Dendritic cell treated with granulocyte-macrophage colony-stimulating factor and Interleukin-4, amounts not matched to agents 40 ng/mL and 50 ng/mL, for 4 days (primary cell): Measurements from ENCODE around the gene ANAPC5.
A peak's percentile ranks its signal among the peaks of the same experiment; 100 is the strongest.

ENCODE experiments used
- H3K27ac Mint-ChIP-seq: one replicate; pipeline ENCODE4 v1.8.0; 2022; ENCODE audit warnings: mild to moderate bottlenecking, mixed read lengths
- H3K27me3 Mint-ChIP-seq: one replicate; pipeline ENCODE4 v1.8.0; 2022; ENCODE audit warnings: mild to moderate bottlenecking, mixed read lengths
- H3K36me3 Mint-ChIP-seq: one replicate; pipeline ENCODE4 v1.8.0; 2022; ENCODE audit warnings: low read depth, mixed read lengths
- H3K4me1 Mint-ChIP-seq: one replicate; pipeline ENCODE4 v1.8.0; 2022; ENCODE audit warnings: low read depth, mixed read lengths
- H3K4me3 Mint-ChIP-seq: one replicate; pipeline ENCODE4 v1.8.0; 2022; ENCODE audit warnings: mild to moderate bottlenecking, moderate library complexity, mixed read lengths
- H3K9me3 Mint-ChIP-seq: one replicate; pipeline ENCODE4 v1.8.0; 2022; ENCODE audit warnings: mixed read lengths
- intact Hi-C: fragments of 100-400 bp; cut with micrococcal nuclease; formaldehyde crosslinking; loops from one replicate; pipeline ENCODE4 v1.15.0; 2022

ANAPC5 gene

DNA sequence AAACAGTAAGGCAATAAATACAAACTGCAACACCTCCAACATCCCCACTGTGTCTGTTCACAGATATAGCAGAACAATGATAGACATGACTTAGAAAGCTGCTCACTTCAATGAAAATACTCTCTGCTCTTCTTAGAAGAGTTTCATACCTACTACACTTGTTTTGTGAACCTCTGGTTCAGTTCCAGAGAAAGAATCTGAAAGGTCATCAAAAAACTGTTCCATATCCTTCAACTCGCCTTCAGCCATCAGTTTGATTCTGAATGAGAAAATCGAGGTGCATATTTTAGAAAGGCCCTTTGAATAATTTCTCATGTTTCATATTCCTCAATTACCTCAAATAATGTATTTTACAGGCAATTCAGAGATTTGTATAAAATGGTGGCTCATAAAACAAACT lies 5.5 kb downstream of the ANAPC5 start:
- H3K36me3 Mint-ChIP-seq = peaks cover 59% of the 10 kb centered on the region
- H3K27ac Mint-ChIP-seq = no peak overlapping the region
- H3K4me3 Mint-ChIP-seq = no peak overlapping the region
- no peaks in the 10 kb centered on the region for H3K27me3 Mint-ChIP-seq
- intact Hi-C loops = no loop called here
- peaks cover 17% of the 10 kb centered on the region for H3K4me1 Mint-ChIP-seq
- no peaks in the 10 kb centered on the region for H3K9me3 Mint-ChIP-seq

DNA sequence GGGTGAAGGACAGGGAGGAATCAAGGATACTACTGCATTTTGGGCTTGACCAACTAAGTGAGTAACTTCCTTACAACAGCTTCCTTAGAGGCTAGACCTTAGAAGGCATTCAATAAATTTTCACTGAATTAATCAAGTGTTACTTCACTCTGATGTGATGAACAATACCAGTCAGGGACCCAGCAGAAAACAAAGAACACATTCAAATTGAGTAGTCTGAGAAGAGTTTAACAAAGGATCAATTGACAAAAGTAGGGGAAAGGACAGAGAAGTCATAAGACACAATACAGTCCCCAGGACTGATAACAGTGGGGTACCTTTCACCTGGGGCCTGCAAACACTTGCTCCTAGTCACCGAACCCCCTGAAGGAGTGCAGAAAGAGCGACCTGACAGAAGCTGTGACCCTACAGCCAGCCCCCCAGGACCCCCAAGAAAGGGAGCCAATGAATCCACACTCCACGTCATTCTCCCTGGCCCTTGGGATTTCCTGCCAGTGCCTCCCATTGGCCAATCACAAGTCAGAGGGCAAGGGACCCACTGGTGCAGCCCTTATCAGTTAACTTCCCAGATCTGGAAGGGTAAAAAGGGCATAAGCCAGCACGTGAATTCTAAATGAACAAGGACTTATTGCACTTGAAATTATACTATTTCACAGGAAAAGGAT lies 6.9 kb downstream of the ANAPC5 start:
- intact Hi-C loops = no loop called here
- Mint-ChIP-seq H3K4me3 (no peak overlapping the region), H3K27me3 (no peaks in the 10 kb centered on the region), H3K27ac (no peak overlapping the region), H3K4me1 (peaks cover 11% of the 10 kb centered on the region), H3K36me3 (peaks cover 72% of the 10 kb centered on the region), H3K9me3 (no peaks in the 10 kb centered on the region)

DNA sequence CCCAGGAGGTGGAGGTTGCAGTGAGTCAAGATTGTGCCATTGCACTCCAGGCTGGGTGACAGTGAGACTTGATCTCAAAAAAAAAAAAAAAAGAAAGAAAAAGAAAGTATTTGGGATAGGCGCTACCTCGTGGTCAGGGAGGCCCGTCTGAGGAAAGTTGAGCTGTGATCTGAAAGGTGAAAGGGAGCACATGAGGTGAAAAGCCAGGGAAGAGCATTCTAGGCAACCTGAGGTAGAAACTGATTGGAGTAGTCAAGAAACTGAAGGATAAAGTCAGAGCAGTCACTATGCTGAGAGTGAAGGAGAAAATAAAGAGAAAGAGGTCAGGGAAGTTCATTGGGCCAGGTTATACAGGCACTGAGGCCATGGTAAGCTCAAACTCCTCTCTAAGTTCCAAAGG lies 7.7 kb downstream of the ANAPC5 start:
- Mint-ChIP-seq H3K27me3 (no peaks in the 10 kb centered on the region), H3K4me1 (peaks cover 9% of the 10 kb centered on the region), H3K4me3 (no peak overlapping the region), H3K9me3 (no peaks in the 10 kb centered on the region), H3K36me3 (peaks cover 80% of the 10 kb centered on the region), H3K27ac (peak overlapping the region; percentile 13)
- intact Hi-C loops = no loop called here

DNA sequence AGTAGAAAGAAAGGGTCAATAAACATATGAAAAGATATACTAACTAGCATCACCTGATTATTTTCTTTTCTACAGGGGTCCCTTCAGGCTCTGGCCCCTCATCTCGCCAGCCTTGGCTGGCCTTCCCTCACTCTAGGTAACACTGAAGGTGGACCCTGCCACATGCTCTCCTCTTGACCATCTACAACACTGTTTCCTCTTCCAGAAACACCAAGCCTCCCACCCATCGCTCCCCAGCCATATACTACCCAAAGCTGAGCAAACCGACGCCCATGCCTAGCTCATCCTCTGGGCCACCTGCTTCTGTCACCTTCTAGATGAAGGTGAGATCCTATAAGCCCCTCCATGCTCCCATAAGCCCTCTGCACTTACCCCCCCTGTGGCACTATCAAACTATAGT lies 14.8 kb downstream of the ANAPC5 start:
- Mint-ChIP-seq H3K27me3 (no peaks in the 10 kb centered on the region), H3K4me1 (peaks cover 5% of the 10 kb centered on the region), H3K27ac (peak overlapping the region; percentile 49), H3K36me3 (peaks cover 75% of the 10 kb centered on the region), H3K4me3 (no peak overlapping the region), H3K9me3 (no peaks in the 10 kb centered on the region)
- intact Hi-C loops = no loop called here

DNA sequence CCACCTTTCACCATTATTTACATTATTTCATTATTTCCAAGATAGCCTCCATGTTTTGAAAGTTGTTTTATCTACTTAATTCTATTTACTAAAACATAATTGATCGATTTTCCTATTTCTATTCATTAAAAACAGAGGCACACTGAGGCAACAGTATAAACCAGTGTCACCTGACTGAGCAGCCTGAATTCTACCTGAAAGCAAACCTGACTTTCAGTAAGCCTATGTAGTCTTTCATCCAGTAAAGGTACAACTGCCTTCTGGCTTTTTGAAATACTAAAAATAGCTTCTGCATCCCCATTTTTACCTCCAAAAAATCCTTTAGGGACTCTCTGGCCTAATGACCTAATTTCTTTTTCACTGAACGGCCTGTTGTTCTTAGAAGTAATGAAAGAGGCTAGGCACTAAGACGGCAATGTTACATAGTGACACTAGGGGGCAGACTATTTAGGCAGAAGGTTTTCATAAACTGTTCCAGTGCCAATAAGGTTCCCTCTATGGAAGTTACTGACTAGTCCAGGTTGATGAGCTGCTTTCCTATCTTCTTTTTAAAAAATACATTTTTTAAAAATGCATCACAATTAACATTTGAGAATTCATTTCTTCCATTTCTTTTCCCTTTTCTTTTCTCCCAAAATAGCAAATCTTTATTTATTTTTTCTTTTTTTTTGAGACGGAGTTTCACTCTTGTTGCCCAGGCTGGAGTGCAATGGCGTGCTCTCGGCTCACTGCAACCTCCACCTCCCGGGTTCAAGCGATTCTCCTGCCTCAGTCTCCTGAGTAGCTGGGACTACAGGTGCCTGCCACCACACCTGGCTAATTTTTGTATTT lies 17.5 kb downstream of the ANAPC5 start:
- peaks cover 5% of the 10 kb centered on the region for H3K4me1 Mint-ChIP-seq
- H3K4me3 Mint-ChIP-seq = no peak overlapping the region
- H3K27ac Mint-ChIP-seq = no peak overlapping the region
- H3K27me3 Mint-ChIP-seq = no peaks in the 10 kb centered on the region
- intact Hi-C loops = loop anchor here (1.0 kb wide), 1 partner anchor 109 kb away; no protein-coding TSS in a partner anchor
- peaks cover 75% of the 10 kb centered on the region for H3K36me3 Mint-ChIP-seq
- no peaks in the 10 kb centered on the region for H3K9me3 Mint-ChIP-seq

DNA sequence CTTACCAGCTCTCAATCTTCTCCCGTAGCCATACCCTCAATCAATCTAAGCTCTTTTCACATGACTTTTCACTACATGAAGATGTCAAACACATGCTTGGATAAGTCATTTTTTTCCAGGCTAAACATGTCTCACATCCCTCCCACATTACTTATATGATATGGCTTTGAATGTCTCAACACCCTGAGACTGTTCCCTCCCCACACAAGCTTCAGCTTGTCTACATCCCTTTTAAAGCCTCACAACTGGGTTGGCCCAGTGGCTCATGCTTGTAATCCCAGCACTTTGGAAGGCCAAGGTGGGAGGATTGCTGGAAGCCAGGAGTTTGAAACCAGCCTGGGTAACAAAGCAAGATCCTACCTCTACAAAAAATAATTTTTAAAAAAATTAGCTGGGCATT lies 18.5 kb downstream of the ANAPC5 start:
- H3K27me3 Mint-ChIP-seq = no peaks in the 10 kb centered on the region
- H3K9me3 Mint-ChIP-seq = no peaks in the 10 kb centered on the region
- no peak overlapping the region for H3K27ac Mint-ChIP-seq
- peaks cover 5% of the 10 kb centered on the region for H3K4me1 Mint-ChIP-seq
- intact Hi-C loops = loop anchor here (1.0 kb wide), 1 partner anchor 110 kb away; no protein-coding TSS in a partner anchor
- no peak overlapping the region for H3K4me3 Mint-ChIP-seq
- peaks cover 76% of the 10 kb centered on the region for H3K36me3 Mint-ChIP-seq

DNA sequence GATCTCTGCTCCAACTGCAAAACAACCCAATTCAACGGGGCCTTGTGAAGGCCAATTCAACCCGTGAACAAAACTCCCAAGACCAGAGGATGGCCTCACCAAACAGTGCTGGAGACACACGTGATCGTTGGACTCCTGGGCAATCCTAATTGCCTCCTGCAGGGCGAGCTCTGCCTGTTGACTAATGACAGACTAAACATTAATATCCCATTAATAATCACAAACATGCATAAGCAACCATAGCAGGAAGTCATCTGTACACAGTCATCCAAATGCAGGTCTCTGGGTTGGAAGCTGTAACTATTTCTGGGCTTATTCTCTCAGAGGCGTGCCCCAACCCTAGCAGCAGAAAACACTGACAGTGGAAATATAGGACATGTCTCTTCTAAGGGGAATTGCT lies 21.0 kb downstream of the ANAPC5 start:
- Mint-ChIP-seq H3K27me3 (no peaks in the 10 kb centered on the region), H3K27ac (no peak overlapping the region), H3K36me3 (peaks cover 86% of the 10 kb centered on the region), H3K4me3 (no peak overlapping the region), H3K4me1 (peaks cover 8% of the 10 kb centered on the region), H3K9me3 (no peaks in the 10 kb centered on the region)
- intact Hi-C loops = no loop called here

DNA sequence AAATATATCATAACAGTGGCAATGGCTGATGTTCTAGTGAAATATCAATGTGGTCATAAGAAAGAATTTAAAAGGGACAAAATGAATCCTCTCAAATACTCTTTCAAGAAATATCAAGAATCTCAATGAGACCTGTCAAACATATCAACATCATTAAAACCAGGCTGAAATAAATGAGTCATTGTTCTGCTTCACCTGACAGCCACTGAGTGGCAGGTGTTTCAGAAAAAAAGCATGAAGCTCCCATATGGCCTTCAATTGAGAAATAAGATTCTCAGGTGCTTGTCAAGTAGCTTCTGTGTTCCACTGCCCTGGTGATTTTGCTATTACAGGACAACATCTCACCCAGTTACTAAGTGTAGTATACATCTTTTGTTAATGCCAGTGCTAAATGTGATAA lies 21.5 kb downstream of the ANAPC5 start:
- Mint-ChIP-seq H3K4me1 (peaks cover 13% of the 10 kb centered on the region), H3K27me3 (no peaks in the 10 kb centered on the region), H3K36me3 (peaks cover 91% of the 10 kb centered on the region), H3K27ac (no peak overlapping the region), H3K9me3 (no peaks in the 10 kb centered on the region), H3K4me3 (no peak overlapping the region)
- intact Hi-C loops = no loop called here

DNA sequence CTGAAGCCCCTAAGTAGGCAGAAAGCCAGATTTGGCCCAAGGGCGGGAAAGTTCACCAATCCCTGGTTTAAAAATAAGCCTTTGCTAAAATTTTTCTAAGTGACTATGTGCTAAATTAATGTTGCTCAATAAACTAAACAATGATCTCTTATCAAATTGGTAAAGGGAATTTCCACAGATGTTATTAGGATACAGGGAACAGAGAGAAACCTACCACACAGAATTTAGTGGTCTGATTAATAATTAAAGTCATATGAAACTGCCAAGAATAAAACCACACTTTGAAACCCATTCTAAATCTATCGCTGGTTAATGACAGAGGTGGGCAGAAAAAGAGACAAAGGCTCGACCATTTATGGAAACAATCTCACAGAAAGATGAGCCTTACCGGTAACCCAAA lies 22.0 kb downstream of the ANAPC5 start:
- no peak overlapping the region for H3K27ac Mint-ChIP-seq
- H3K9me3 Mint-ChIP-seq = no peaks in the 10 kb centered on the region
- H3K36me3 Mint-ChIP-seq = peaks cover 90% of the 10 kb centered on the region
- peaks cover 16% of the 10 kb centered on the region for H3K4me1 Mint-ChIP-seq
- H3K4me3 Mint-ChIP-seq = no peak overlapping the region
- intact Hi-C loops = no loop called here
- no peaks in the 10 kb centered on the region for H3K27me3 Mint-ChIP-seq

DNA sequence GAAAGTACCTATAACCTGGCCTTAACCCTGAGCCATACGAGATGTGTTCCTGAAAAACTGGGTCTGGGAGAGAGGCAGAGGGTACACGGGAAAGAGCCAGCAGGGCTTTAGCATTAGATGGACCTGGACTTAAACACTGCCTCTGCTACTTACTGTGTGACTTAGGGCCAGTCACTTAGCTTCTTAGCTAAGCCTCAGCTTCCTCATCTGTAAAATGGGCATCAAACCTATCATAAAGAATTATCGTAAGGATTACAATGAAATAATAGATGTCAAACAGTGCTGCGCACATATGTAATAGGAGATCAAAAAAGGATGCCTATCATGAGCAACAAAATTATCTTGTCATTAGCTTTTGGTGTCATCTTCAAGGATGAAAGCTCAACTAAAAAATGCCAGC lies 23.6 kb downstream of the ANAPC5 start:
- Mint-ChIP-seq H3K36me3 (peaks cover 94% of the 10 kb centered on the region), H3K4me1 (peaks cover 16% of the 10 kb centered on the region), H3K27ac (no peak overlapping the region), H3K4me3 (no peak overlapping the region), H3K9me3 (no peaks in the 10 kb centered on the region), H3K27me3 (no peaks in the 10 kb centered on the region)
- intact Hi-C loops = no loop called here

DNA sequence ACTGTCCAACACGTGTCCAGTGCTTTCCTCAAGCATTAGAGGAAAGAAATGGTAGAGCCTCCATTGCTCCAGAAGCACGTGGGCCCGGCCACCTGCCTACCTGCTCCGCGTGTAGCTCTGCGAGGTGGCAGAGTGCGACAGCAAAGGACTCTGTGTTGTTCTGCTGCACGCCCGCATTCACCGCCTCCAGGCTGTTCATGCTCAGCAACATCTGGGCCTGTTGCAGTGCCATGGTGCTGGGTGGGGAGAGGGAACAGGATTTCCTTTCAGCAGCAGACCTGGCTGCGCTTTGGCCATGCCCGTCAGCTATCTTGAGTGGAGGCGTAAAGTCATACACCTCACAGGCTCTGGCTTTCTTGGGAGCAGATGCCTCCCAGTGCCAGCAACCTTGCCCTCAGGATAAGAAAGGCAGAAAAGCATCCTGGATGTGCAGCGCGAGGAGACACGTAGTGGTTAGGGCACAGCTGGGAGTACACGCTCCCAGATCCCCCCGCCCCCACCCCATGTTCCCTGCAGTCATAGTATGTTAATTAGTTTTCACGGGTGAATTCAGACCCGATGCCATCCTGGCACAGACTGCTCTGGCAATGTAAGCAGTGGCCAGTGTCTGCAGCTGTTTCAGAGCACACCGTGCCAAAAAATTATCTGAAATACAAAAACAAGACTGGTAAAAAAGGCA lies 25.1 kb downstream of the ANAPC5 start:
- Mint-ChIP-seq H3K27ac (no peak overlapping the region), H3K36me3 (peaks cover 97% of the 10 kb centered on the region)
- intact Hi-C loops = no loop called here

DNA sequence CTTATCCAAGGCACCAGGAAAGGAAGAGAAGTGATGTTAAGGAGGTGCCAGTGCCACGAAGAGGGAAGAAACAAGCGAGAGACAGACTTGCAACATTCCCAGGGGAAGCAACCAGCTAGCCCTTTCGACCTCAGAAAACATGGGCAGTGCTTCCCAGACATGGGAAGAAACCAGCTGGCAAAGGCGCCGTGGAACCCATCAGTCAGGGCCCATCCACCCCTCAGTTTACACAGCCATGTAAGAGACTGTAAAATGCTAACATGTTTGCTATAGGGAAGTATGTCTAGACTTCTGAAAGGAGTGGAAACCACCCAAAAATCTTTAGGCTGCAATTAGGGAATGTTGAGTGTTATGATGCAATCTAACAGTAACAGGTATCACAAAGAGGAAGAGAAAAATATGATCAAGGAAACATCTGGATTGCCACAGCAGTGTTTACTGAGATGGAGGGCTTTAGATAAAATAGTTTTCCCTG lies 26.3 kb downstream of the ANAPC5 start:
- intact Hi-C loops = no loop called here
- Mint-ChIP-seq H3K27ac (no peak overlapping the region), H3K27me3 (no peaks in the 10 kb centered on the region), H3K4me1 (peaks cover 16% of the 10 kb centered on the region), H3K4me3 (no peak overlapping the region), H3K36me3 (peaks cover 95% of the 10 kb centered on the region), H3K9me3 (no peaks in the 10 kb centered on the region)

More for the DNA sequence above, 25.1 kb downstream of the ANAPC5 start:
- peaks cover 16% of the 10 kb centered on the region for H3K4me1 Mint-ChIP-seq
- H3K9me3 Mint-ChIP-seq = no peaks in the 10 kb centered on the region
- no peaks in the 10 kb centered on the region for H3K27me3 Mint-ChIP-seq
- no peak overlapping the region for H3K4me3 Mint-ChIP-seq

DNA sequence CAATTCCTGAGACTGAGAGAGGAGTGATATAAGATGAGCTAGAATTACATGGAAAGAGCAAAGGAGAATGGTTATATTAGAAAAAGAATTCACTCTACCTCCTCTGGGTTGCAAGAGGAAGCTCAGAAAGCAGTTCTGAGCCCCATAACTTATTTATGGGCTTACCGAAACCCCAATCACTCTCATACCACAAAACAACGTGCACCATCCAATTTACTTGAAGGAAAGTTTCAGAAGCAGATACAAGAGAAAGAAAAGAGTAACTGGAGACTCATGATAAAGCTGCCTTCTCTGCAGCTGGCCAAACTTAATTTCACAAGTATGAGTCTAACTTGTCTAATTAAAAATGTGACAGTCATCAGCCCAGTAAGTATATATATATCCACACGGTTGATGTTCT lies 28.3 kb downstream of the ANAPC5 start:
- H3K36me3 Mint-ChIP-seq = peaks cover 91% of the 10 kb centered on the region
- H3K27me3 Mint-ChIP-seq = no peaks in the 10 kb centered on the region
- intact Hi-C loops = no loop called here
- H3K9me3 Mint-ChIP-seq = no peaks in the 10 kb centered on the region
- H3K4me1 Mint-ChIP-seq = peaks cover 16% of the 10 kb centered on the region
- no peak overlapping the region for H3K4me3 Mint-ChIP-seq
- no peak overlapping the region for H3K27ac Mint-ChIP-seq

DNA sequence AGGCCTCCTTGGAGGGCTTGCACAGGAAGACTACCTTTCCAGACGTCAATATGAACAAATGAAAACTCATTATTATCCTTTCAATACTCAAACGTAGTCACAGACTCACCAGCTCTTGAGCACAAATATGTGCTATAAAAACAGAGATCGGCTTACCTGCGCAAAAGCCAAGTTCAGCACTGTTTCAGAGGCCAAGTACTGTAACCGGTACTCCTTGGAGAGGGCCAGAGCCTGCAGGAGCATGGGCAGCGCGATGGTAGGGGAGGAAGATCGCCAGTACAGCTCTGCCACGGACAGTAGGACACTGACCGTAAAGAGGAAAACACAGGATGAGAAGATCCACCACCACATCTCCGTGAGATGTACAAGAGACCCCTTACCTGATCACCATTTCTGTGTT lies 34.1 kb downstream of the ANAPC5 start:
- Mint-ChIP-seq H3K27ac (no peak overlapping the region), H3K4me3 (no peak overlapping the region), H3K27me3 (no peaks in the 10 kb centered on the region), H3K9me3 (no peaks in the 10 kb centered on the region), H3K36me3 (peaks cover 74% of the 10 kb centered on the region), H3K4me1 (peaks cover 13% of the 10 kb centered on the region)
- intact Hi-C loops = no loop called here
